ENCODE measurements around the gene TULP3.

GRCh38 chr12:2890388-2891239, at the start of gene TULP3:
- peak; percentile 10 to 13 for TF ChIP-seq CTCF (conservative IDR thresholded peaks at IDR 0.05 in 1 of 2, IDR thresholded peaks at IDR 0.05 in 1 of 2; ENCODE audit: low read depth in 1 of 2, low read length in 2 of 2)
- no peak for TF ChIP-seq EZH2 (IDR thresholded peaks at IDR 0.05; ENCODE audit: low read length, missing control alignments)
